CD4-positive, alpha-beta T cell treated with Interleukin-2 at 100 ng/mL for 4 hours (primary cell): ENCODE results near the gene DEPDC5.

Experiments used
- DNase-seq: peaks from one replicate; pipeline ENCODE4 v3.0.0-alpha.2; 2020; ENCODE audit warnings: low spot score

Gene DEPDC5

GRCh38 chr22:31950226-31950625 lies 196.4 kb downstream of the DEPDC5 start:
- no peak for DNase-seq

GRCh38 chr22:31951194-31952093 lies 197.6 kb downstream of the DEPDC5 start:
- DNase-seq = peak; percentile 12

GRCh38 chr22:31952094-31952401 lies 198.2 kb downstream of the DEPDC5 start:
- DNase-seq = no peak

GRCh38 chr22:31952472-31952871 lies 198.7 kb downstream of the DEPDC5 start:
- DNase-seq = peak; percentile 19

GRCh38 chr22:31953261-31953660 lies 199.4 kb downstream of the DEPDC5 start:
- DNase-seq = no peak

GRCh38 chr22:31954535-31955523 lies 201.0 kb downstream of the DEPDC5 start:
- no peak for DNase-seq

- peak; percentile 19 for DNase-seq
Observed at GRCh38 chr22:31956360-31956759, 202.5 kb downstream of the DEPDC5 start.
